GM19467 (cell line): ENCODE results near the gene IKZF3.
"Not testable (repeated sequence)": the region's sequence is repeated elsewhere in the genome, so short reads cannot be mapped to it uniquely, and the experiment has no call there.

Experiments
- ATAC-seq: cut with Tn5 transposase; IDR thresholded peaks from one replicate; pipeline ENCODE4 v1.9.1; 2021; ENCODE audit warnings: mild to moderate bottlenecking, moderate library complexity; ENCODE audit not compliant: unreplicated experiment

IKZF3 gene

GRCh38 chr17:39757176-39757662 lies 106.9 kb downstream of the IKZF3 start:
- no peak for ATAC-seq

- no peak for ATAC-seq
Observed at GRCh38 chr17:39756380-39757079, 107.6 kb downstream of the IKZF3 start.

- ATAC-seq: peak; percentile 24
Observed at GRCh38 chr17:39755554-39756379, 108.3 kb downstream of the IKZF3 start.

GRCh38 chr17:39754958-39755553 lies 109.1 kb downstream of the IKZF3 start:
- no peak for ATAC-seq

- ATAC-seq: peak; percentile 59
Observed at GRCh38 chr17:39754161-39754957, 109.8 kb downstream of the IKZF3 start.

GRCh38 chr17:39753514-39754160 lies 110.5 kb downstream of the IKZF3 start:
- peak; percentile 26 for ATAC-seq

GRCh38 chr17:39752241-39752881 lies 111.8 kb downstream of the IKZF3 start:
- ATAC-seq: no peak

- ATAC-seq: no peak
Observed at GRCh38 chr17:39751637-39752036, 112.5 kb downstream of the IKZF3 start.

GRCh38 chr17:39751016-39751543 lies 113.0 kb downstream of the IKZF3 start:
- ATAC-seq: no peak

- no peak for ATAC-seq
Observed at GRCh38 chr17:39750131-39751015, 113.7 kb downstream of the IKZF3 start.

- not testable (repeated sequence) for ATAC-seq
Observed at GRCh38 chr17:39748444-39749034, 115.6 kb downstream of the IKZF3 start.

- no peak for ATAC-seq
Observed at GRCh38 chr17:39747745-39748144, 116.4 kb downstream of the IKZF3 start.

GRCh38 chr17:39746145-39746461 lies 118.0 kb downstream of the IKZF3 start:
- no peak for ATAC-seq

GRCh38 chr17:39745335-39746144 lies 118.6 kb downstream of the IKZF3 start:
- ATAC-seq: no peak

- no peak for ATAC-seq
Observed at GRCh38 chr17:39744836-39745215, 119.3 kb downstream of the IKZF3 start.

GRCh38 chr17:39744075-39744835 lies 119.9 kb downstream of the IKZF3 start:
- ATAC-seq: no peak
